PC-9 (cell line): ENCODE results near the gene GART. TPM values are rescaled to one million over a fixed set of nuclear protein-coding genes. Genes with fewer than 3 reads are reported as not detected.
"Not testable (repeated sequence)": the region's sequence is repeated elsewhere in the genome, so short reads cannot be mapped to it uniquely, and the experiment has no call there.

ENCODE experiments used
- BruUV-seq: library from RNA; stranded (reverse); fragments of 400-500 nt; replicated peaks from 2 replicates; lab custom pipeline; 2021; lab: Mats Ljungman, UMichigan
- CTCF ChIA-PET: fragments of 300-600 bp; sonication (Branson Sonifier 250); formaldehyde crosslinking; loops from one replicate; lab custom pipeline; 2022; ENCODE audit warnings: antibody characterized with exemption; lab: Charles Lee
- POLR2A ChIA-PET: fragments of 300-600 bp; sonication (Branson Sonifier 250); formaldehyde crosslinking; loops from one replicate; lab custom pipeline; 2022; ENCODE audit warnings: antibody characterized with exemption; ENCODE audit not compliant: unreplicated experiment; lab: Charles Lee
- DNase-seq, 2 experiments: peaks; one replicate each; pipeline versions ENCODE4 v3.0.0 to v3.0.0-alpha.2; 2015 to 2022; ENCODE audit warnings: mixed read lengths in 1 of 2
- H2AFZ ChIP-seq: fragments of 200-600 bp; sonication (generic); 2 replicates; pipeline ENCODE4 v1.8.1; 2017; ENCODE audit warnings: antibody characterized with exemption
- H3F3A ChIP-seq: fragments of 200-600 bp; sonication (generic); 2 replicates; pipeline ENCODE4 v1.8.1; 2017; ENCODE audit warnings: antibody characterized with exemption, mild to moderate bottlenecking, low read depth; ENCODE audit not compliant: insufficient read depth
- H3K27ac ChIP-seq: fragments of 200-600 bp; sonication (generic); 2 replicates; pipeline ENCODE4 v1.6.1; 2016; ENCODE audit warnings: mixed run types
- H3K27me3 ChIP-seq: fragments of 200-600 bp; sonication (generic); 2 replicates; pipeline ENCODE4 v1.6.1; 2016; ENCODE audit warnings: low read depth, mixed run types; ENCODE audit not compliant: insufficient read depth
- H3K36me3 ChIP-seq: fragments of 200-600 bp; sonication (generic); 2 replicates; pipeline ENCODE4 v1.6.1; 2016; ENCODE audit warnings: low read depth, mixed run types
- H3K4me1 ChIP-seq: fragments of 200-600 bp; sonication (generic); replicated peaks from 2 replicates; pipeline ENCODE4 v1.6.1; 2016; ENCODE audit warnings: mixed run types; ENCODE audit not compliant: insufficient read depth
- H3K4me2 ChIP-seq: fragments of 200-600 bp; sonication (generic); 2 replicates; pipeline ENCODE4 v1.6.1; 2017; ENCODE audit warnings: mixed run types
- H3K4me3 ChIP-seq: fragments of 200-600 bp; sonication (generic); 2 replicates; pipeline ENCODE4 v1.6.1; 2016; ENCODE audit warnings: mixed run types
- H3K79me2 ChIP-seq: fragments of 200-600 bp; sonication (generic); 2 replicates; pipeline ENCODE4 v1.6.1; 2017; ENCODE audit warnings: low read depth, mixed run types
- H3K9me2 ChIP-seq: fragments of 200-600 bp; sonication (generic); 2 replicates; pipeline ENCODE4 v1.8.1; 2017; ENCODE audit warnings: mild to moderate bottlenecking; ENCODE audit not compliant: insufficient read depth
- H3K9me3 ChIP-seq: fragments of 200-600 bp; sonication (generic); 2 replicates; pipeline ENCODE4 v1.8.1; 2016; ENCODE audit warnings: low read depth; ENCODE audit not compliant: insufficient read depth
- H4K20me1 ChIP-seq: fragments of 200-600 bp; sonication (generic); 2 replicates; pipeline ENCODE4 v1.8.1; 2017; ENCODE audit not compliant: insufficient read depth
- CTCF ChIP-seq: fragments of 200-600 bp; sonication (generic); conservative IDR thresholded peaks from 2 replicates; pipeline ENCODE4 v1.6.1; 2017; ENCODE audit warnings: mixed run types, antibody characterized with exemption, mild to moderate bottlenecking, moderate library complexity
- EZH2 ChIP-seq: fragments of 200-600 bp; sonication (generic); IDR thresholded peaks from 2 replicates; pipeline ENCODE4 v1.8.0; 2017; ENCODE audit warnings: antibody characterized with exemption, low read depth
- intact Hi-C: fragments of 100-400 bp; cut with micrococcal nuclease; formaldehyde crosslinking; loops from one replicate; pipeline ENCODE4 v1.10.0; 2022; ENCODE audit not compliant: unreplicated experiment
- total RNA-seq: library from RNA; stranded (reverse); gene quantifications from 2 replicates; pipeline ENCODE4 v1.2.3, GENCODE V29; 2021

Gene GART
- total RNA-seq, 1 experiment from 2014 or later = 121 TPM

GRCh38 chr21:33510826-33511225 is 31.1 kb downstream of the GART start:
- H3K9me3 ChIP-seq = no peaks in the 10 kb centered on the region
- H3K27me3 ChIP-seq = no peaks in the 10 kb centered on the region
- no TSS peak for BruUV-seq
- H3K79me2 ChIP-seq = no peaks in the 10 kb centered on the region
- ChIA-PET POLR2A (no interaction called here), CTCF (no interaction called here)
- no peak overlapping the region for H3K27ac ChIP-seq
- H3K36me3 ChIP-seq = no peaks in the 10 kb centered on the region; the same call in 1 of the 2 replicates
- intact Hi-C loops = no loop called here
- no peak overlapping the region for H3K4me3 ChIP-seq
- no peak overlapping the region for H2AFZ ChIP-seq
- H3F3A ChIP-seq = no peaks in the 10 kb centered on the region
- TF ChIP-seq CTCF (no peak), EZH2 (no peak)
- H3K4me1 ChIP-seq = no peaks in the 10 kb centered on the region
- no peak for DNase-seq
- H3K9me2 ChIP-seq = no peaks in the 10 kb centered on the region
- H4K20me1 ChIP-seq = no peaks in the 10 kb centered on the region
- no peak overlapping the region for H3K4me2 ChIP-seq

GRCh38 chr21:33507003-33507402 is 34.9 kb downstream of the GART start:
- H3K4me2 ChIP-seq, intact Hi-C loops, H3K79me2 ChIP-seq, H4K20me1 ChIP-seq, H3K9me3 ChIP-seq, H3K4me1 ChIP-seq, BruUV-seq, POLR2A ChIA-PET, H3K27me3 ChIP-seq, CTCF ChIA-PET, H3K36me3 ChIP-seq, H3K9me2 ChIP-seq, DNase-seq, H3F3A ChIP-seq, H3K27ac ChIP-seq, H3K4me3 ChIP-seq, H2AFZ ChIP-seq: not testable (repeated sequence)

- ChIA-PET CTCF (no interaction called here), POLR2A (no interaction called here)
- Histone ChIP-seq H3K27ac (no peak overlapping the region), H3K79me2 (no peaks in the 10 kb centered on the region), H3K36me3 (no peaks in the 10 kb centered on the region), H3K9me2 (no peaks in the 10 kb centered on the region), H3K4me3 (no peak overlapping the region), H3K9me3 (no peaks in the 10 kb centered on the region), H2AFZ (no peak overlapping the region), H3K4me2 (no peak overlapping the region), H3F3A (no peaks in the 10 kb centered on the region), H3K4me1 (no peaks in the 10 kb centered on the region), H4K20me1 (no peaks in the 10 kb centered on the region), H3K27me3 (no peaks in the 10 kb centered on the region)
- intact Hi-C loops = no loop called here
- no TSS peak for BruUV-seq
- DNase-seq = no peak
- TF ChIP-seq EZH2 (no peak), CTCF (no peak)
Measured at GRCh38 chr21:33505833-33506232, 36.1 kb downstream of the GART start.

GRCh38 chr21:33496345-33496744 is 45.6 kb downstream of the GART start:
- Histone ChIP-seq H3K9me3 (no peaks in the 10 kb centered on the region), H3K4me3 (no peak overlapping the region), H2AFZ (no peak overlapping the region), H3K9me2 (no peaks in the 10 kb centered on the region), H3K4me2 (no peak overlapping the region), H3K27ac (no peak overlapping the region), H3K36me3 (no peaks in the 10 kb centered on the region), H4K20me1 (no peaks in the 10 kb centered on the region), H3K4me1 (no peaks in the 10 kb centered on the region), H3K27me3 (no peaks in the 10 kb centered on the region), H3K79me2 (no peaks in the 10 kb centered on the region), H3F3A (no peaks in the 10 kb centered on the region; the same call in 1 of the 2 replicates)
- no peak for DNase-seq
- POLR2A ChIA-PET = no interaction called here
- intact Hi-C loops = no loop called here
- TF ChIP-seq CTCF = no peak
- no peak for TF ChIP-seq EZH2
- no TSS peak for BruUV-seq
- CTCF ChIA-PET = no interaction called here
